HG02588 (cell line): ENCODE results near the gene ZNF653.
"Not testable (repeated sequence)": the region's sequence is repeated elsewhere in the genome, so short reads cannot be mapped to it uniquely, and the experiment has no call there.

Experiments used
- ATAC-seq: cut with Tn5 transposase; IDR thresholded peaks from one replicate; pipeline ENCODE4 v1.9.1; 2021; ENCODE audit warnings: mild to moderate bottlenecking, moderate library complexity; ENCODE audit not compliant: unreplicated experiment

ZNF653 gene

DNA sequence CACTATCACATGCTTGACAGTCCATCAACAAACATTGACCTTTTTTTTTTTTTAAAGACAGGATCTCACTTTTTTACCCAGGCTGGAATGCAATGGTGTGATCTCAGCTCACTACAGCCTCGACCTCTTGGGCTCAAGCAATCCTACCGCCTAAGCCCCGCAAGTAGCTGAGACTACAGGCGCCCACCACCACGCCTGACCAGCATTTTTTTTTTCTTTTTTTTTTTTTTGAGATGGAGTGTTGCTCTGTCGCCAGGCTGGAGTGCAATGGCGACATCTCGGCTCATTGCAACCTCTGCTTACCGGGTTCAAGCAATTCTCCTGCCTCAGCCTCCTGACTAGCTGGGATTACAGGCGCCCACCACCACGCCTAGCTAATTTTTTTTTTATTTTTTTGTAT lies 46.7 kb downstream of the ZNF653 start:
- ATAC-seq, result not testable (repeated sequence)

DNA sequence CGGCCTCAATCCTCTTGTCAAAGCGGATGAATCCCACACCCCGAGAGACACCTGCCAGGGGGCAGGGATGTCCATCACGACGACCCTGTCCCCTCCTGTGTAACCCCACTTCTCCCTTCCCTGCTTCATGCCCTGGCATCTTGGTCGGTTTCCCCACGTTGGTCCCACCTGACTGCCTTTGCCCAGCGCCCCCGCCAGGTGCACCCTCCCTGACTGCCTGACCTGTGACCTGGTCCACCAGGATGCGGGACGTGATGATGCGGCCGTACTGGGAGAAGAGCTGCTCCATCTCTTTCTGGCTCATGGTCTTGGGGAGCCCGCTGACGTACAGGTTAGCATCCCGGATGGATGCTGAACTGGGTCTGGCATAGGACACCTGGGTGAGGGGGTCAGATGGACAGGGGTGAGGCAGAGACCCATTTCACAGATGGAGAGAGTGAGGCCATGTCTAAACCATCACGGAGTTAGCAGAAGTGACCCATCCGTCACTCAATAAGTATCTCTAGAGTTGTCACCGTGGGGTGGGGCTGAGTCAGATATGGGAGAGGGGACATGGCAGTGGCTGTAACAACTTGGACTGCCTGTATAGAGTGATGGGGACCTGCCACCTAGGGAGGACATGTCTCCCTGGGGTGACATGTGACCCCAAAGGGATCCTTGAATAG lies 47.3 kb downstream of the ZNF653 start:
- ATAC-seq, result no peak

DNA sequence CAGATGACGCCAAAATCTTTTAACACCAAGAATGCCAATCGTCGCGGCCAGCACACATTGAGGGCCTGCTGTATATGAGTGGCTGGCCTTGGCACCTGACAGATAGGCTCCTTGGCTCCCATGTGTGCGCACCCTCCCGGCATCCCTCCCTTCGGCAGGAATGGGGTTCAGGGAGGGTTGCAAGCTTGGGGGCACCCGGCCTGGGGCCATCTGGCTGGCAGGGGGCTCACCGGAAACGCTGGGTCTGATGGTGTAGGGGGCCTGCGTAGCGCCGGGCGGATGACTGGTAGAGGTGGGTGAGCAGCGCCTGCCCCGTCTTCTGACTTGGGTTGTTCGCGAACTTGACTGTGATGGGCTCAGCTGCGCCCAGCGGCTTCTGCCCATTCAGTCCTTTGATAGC lies 47.8 kb downstream of the ZNF653 start:
- no peak for ATAC-seq

DNA sequence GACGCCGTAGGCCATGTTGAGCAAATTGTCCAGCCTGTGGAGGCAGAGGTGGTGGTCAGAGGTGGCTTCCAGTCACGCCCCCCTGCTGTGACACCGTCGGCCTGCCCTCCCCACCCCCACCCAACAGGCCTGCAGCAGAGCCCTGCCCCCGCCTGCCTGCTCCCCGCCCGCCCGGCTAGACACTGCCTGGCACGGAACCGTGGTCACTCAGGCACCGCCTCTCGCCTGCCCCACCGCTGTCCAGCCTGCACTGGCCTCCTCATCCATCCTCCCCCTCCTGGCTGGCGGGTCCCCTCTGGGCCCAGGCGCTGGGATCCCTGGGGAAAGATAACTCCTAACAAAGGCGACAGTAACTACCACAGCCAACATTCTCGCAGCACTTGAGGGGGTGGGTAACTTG lies 48.5 kb downstream of the ZNF653 start:
- no peak for ATAC-seq

DNA sequence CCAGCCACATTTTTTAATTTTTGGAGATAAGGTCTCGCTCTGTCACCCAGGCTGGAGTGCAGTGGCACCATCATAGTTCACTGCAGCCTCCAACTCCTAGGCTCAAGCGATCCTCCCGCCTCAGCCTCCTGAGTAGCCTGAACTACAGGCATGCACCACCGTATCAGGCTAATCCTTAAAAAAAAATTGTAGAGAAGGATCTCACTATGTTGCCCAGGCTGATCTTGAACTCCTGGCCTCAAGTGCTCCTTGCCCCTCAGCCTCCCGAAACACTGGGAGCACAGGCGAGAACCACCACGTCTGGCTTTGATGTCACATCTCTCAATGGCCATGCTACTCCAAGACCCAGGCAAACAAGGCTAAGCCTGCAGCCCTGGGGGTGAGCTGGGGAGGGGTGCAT lies 49.0 kb downstream of the ZNF653 start:
- ATAC-seq, result no peak

DNA sequence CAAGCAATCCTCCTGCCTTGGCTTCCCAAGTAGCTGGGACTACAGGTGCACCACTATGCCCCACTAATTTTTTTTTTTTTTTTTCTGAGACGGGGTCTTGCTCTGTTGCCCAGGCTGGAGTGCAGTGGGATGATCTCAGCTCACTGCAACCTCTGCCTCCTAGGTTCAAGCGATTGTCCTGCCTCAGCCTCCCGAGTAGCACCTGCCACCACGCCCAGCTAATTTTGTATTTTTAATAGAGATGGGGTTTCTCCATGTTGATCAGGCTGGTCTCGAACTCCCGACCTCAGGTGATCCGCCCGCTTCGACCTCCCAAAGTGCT lies 50.4 kb downstream of the ZNF653 start:
- not testable (repeated sequence) for ATAC-seq

DNA sequence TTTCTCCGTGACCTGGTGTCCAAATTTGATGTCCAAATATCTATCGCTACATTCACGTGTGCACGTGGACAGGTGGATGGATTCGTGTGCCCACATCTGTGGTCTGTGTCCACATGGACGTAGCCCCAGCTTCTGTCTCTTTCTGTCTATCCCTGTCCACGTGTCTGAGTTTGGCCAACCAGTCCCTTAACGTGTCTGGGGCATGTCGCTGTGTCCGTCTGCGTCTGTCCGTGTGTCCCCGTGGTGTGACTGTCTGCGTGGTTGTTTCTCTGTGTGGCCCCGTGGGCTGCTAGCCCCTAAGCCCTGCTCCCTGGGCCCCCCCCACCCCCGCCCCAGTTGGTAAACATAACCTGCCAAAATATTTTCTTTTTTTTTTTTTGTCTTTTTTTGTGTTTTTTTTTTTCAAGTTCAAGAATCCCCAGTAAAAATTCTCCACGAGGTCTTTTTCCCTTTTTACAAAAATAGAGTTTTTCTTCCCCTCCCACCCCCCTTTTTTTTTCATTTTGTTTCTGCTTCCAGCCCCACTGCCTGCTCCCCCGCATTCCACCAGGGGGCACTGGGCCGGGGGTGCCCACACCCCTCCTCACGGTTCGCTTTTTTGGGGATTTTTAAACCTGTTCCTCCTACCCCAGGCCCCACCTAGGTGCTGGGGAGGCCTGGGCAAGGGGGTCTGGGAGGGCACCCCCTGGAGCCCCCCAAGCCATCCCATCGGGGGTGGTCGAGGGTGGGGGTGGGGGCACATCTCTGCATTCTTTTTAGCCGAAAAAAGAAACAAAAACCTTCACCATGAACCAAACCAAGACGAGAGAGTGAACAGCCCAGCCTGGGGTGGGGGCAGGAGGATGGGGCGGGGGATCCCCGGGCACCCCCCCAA lies 51.9 kb downstream of the ZNF653 start:
- ATAC-seq, result no peak

DNA sequence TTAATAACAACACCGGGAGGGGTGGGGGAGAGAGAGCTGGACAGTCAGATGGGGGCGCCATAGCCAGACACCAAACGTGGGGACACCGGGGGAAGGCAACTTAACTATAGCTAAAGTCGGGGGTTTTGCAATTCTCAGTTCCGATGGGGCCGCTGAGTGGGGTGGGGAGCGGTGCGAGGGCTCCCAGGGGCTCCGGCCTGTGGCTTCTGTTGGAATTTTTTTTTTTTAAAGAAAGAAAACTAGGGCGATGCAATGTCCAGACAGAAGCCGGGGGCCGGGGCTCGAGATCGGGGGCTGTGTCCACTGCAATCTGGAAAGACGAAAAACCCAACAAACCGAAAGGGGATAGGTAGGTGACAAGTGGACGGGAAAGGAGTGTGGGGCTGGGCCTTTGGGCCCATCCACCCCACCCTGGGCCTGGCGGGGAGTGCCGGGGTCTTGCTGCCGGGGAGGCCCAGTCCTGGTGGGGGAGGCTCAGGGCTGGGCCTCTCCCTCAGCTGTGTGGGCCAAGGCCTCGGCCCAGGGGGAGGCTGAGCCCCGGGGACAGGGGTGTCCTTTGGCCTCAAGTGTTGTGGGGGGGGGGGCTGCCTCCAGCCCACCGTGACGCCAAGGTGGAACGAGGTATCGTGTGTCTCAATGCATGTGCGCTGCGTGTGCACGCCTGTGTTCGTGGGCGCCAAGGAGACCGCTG lies 52.9 kb downstream of the ZNF653 start:
- no peak for ATAC-seq

DNA sequence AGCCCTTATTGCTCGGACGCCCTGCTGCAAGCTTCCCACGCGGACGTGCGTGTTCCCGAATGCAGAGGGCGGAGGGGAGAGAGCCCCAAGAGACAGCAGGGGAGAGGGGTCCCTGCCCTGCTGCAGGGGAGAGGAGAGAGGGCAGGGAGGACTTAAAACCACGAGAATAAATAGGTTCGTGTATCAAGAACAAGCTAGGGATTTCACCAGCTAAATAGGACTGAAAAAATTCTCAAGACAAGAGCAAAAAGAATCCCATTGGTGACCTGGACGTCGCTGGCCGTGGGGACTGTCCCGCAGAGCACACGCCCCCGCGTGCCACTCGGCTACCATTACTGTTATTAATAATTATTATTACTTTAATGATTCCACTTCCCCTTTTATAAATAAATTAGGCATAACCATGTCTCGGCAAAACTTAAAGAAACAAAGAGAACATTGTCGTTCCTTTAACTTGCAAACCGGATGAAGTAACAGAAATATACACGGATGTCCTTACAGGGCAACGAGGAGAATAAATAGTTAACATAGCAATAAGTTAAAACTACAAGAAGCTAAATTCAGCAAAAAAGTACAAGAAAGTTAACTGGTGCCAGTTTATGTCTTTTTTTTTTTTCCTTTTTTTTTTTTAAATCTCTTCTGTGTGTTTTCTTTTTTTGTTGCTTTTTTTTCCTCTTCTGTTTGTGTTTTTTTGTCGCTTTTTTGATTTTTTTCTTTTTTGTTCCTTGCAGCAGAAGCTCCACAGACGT lies 53.6 kb downstream of the ZNF653 start:
- no peak for ATAC-seq

DNA sequence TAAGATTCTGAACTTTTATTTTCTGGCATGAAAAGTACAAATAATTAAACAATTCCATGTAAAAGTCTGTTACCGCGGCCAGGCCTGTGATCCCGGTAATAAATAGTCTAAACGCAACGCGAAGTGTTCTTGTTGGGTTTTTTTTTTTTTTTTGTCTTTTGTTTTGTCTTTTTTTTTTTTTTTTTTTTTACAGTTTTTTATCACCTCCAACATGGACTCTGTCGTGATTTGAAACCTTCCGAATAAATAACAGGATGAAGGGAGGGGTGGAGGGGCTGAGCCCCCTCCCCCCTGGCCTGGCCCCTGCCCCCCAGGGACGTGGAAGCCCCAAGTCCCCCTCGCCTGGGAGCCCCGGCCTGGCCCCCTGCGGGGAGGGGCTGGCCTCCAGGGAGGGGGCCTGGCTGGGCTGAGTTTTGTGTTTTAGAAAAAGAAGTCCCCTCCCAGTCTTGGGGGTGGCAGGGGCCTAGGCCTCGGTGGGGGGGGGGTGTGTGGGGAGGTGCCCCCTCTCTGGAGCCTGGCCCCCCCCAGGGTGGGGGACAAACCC lies 54.2 kb downstream of the ZNF653 start:
- no peak for ATAC-seq

DNA sequence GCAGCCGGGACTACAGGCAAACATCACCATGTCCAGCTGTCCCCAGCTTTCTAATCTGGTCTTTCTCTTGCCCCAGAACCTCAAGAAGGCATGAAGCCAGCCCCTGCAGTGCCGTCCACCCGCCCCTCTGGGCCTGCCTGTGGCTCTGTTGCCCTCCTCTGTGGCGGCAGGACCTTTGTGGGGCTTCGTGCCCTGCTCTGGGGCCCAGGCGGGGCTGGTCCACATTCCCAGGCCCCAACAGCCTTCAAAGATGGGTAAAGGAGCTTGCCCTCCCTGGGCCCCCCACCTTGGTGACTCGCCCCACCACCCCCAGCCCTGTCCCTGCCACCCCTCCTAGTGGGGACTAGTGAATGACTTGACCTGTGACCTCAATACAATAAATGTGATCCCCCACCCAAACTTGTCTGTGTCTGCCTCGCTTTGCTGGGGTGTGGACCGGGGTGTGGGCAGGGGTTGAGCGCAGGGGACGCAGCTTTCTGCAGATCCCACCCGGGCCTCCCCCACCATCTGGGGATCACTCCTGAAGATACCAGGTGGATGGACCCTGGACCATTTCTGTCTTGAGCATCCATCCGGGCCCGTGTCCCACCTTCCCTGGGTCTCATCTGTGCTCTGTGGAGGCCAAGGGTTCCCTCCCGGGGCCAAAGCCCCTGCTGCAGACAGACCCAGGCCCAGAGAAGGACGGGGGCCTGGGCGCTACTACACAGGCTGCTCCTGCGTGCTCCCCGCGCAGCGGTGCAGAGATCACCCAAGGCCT lies 54.9 kb downstream of the ZNF653 start:
- no peak for ATAC-seq

DNA sequence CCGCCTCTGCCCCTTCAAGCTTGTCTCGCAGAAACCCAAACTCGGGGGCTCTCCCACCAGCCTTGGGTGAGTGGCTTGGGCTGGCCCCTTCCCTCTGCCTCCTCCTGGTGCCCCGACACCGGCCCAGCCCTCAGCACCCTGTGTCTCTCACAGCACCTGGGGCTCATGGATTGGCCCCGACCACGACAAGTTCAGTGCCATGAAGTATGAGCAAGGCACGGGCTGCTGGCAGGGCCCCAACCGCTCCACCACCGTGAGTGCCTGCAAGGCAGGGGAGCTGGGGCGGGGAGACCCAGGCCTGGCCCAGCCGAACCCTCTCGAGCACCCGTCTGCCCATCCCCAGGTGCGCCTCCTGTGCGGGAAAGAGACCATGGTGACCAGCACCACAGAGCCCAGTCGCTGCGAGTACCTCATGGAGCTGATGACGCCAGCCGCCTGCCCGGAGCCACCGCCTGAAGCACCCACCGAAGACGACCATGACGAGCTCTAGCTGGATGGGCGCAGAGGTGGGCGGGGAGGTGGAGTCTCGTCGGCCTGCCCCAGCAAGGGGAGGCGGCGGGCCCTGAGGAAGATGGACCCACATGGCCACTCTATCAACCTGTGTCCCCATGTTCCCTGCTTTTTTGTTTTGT lies 56.6 kb downstream of the ZNF653 start:
- no peak for ATAC-seq

DNA sequence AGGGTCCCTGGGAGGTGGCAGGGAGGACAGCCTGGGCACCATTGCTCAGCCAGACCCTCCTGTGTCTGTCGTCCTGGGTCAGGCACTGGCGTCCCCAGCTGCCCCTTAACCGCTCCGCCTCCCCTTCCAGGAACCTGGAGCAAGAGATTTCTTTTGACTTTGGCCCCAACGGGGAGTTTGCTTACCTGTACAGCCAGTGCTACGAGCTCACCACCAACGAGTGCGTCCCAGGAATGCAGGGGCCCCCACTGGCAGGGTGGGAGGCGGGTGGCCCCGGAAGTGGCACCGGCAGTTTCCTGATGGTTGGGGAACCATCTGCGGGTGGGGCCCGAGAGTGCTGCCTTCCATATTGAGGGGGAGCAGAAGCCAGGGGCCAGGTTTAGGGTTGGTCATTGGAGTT lies 57.2 kb downstream of the ZNF653 start:
- ATAC-seq, result no peak

DNA sequence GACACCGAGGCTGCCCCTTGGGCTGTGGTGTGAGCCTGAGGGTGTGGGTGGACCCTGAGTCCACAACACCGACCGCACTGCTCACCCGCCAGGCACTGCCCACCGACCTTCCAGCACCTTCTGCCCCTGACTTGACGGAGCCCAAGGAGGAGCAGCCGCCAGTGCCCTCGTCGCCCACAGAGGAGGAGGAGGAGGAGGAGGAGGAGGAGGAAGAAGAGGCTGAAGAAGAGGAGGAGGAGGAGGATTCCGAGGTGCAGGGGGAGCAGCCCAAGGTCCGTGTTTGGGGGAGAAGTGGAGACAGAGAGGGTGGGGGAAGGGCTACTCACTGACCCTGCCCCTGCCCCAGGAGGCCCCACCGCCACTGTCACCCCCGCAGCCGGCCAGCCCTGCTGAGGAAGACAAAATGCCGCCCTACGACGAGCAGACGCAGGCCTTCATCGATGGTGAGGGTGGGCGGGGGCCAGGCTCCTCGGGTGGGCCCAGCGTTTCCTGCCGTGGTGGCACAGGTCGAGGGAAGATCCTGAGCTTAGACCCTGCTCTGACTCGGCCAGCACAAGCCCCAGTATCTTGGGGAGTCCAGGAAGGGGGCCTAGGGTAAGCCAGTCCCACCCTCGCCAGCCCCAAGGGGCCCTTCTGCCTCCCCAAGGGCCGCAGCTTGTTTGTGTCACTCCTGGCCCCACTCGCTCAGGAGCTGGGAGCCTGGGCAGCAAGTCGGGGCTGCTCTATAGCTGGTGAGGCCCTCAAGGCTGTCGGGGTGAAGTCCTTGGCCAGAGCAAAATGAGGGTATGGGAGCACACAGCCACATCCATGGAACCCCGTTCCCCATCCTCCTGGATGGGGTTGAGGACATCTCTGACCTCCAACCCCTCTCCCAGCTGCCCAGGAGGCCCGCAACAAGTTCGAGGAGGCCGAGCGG lies 58.0 kb downstream of the ZNF653 start:
- ATAC-seq, result no peak

DNA sequence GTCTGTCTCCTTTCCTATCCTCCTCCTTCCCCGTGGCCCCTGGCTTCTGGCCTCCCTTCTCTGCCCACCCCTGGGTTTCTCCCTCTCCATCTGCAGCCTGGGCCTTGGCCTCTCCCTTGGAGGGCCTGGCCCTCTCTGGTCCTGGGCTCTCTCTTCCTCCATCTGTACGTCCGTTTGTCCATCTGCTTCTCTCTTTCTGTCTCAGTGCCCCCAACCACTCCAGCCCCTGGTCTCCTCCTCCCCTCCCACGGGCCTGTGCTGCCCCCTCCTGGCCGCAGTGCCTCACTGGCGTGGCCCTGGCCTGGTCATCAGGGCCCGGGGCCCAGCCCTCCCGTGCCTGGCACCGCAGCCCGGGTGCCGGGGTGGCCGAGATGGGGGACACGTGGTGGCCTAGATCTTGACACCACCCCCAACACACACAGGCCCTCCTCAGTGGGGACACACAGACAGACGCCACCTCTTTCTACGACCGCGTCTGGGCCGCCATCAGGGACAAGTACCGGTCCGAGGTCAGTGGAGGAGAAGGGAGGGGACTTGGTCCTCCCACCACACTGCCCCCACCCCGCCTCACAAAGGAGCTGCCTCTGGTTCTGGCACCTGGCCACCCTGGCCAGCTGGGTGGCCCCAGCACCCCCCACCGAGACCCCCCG lies 58.9 kb downstream of the ZNF653 start:
- ATAC-seq, result no peak

DNA sequence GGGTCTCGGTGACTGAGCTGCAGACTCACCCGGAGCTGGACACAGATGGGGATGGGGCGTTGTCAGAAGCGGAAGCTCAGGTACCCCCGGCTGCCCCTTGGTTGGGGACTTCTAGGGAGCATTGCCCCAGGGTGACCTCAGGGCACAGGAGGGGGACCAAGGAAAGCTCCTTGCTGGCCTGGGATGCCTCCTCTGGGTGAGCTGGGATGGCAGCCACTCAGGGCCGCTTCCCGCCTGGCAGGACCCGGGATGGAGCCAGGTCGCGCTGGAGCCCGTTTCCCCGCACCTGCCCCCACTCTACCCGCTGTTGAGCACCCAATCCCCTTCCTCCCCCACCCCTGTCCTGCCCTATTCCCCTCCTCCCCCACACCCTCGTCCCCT lies 59.4 kb downstream of the ZNF653 start:
- no peak for ATAC-seq

DNA sequence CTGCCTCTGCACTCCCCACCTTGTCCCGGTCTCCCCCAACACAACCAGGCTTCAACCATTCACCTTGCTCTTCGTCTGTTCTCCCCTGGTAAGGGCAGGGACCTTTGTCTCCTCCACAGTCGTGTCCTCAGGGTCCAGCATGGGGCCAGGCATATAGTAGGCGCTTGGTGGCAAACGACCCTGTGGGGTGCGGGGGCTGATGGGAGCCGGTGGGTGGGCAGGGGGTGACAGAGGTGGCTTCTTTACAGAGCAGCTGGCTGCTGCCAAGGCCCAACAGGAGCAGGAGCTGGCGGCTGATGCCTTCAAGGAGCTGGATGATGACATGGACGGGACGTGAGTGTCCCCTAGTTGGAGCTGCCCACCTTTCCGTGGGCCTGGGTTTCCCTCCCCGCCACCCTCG lies 60.5 kb downstream of the ZNF653 start:
- no peak for ATAC-seq

DNA sequence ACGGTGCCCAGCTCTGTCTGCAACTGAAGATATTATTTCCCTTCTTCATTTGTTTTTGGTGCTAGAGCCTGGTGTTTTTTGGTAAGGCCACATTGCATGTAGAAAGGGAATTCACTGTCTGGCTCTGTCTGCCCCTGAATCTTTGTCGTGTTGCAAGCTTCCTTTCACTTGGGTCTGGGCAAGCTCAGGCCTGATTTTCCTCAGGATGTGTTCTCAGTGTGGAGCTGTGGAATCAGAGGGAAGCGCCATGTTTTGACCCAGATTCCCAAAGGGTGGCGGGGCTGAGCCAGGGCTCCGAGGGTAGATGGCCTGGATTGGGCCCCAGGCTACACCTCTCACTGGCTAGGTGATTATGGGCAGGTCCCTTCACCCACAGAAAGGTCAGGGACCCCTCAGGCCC lies 61.6 kb downstream of the ZNF653 start:
- ATAC-seq, result no peak
